ENCODE measurements around the gene NIT2.

NIT2 gene

DNA sequence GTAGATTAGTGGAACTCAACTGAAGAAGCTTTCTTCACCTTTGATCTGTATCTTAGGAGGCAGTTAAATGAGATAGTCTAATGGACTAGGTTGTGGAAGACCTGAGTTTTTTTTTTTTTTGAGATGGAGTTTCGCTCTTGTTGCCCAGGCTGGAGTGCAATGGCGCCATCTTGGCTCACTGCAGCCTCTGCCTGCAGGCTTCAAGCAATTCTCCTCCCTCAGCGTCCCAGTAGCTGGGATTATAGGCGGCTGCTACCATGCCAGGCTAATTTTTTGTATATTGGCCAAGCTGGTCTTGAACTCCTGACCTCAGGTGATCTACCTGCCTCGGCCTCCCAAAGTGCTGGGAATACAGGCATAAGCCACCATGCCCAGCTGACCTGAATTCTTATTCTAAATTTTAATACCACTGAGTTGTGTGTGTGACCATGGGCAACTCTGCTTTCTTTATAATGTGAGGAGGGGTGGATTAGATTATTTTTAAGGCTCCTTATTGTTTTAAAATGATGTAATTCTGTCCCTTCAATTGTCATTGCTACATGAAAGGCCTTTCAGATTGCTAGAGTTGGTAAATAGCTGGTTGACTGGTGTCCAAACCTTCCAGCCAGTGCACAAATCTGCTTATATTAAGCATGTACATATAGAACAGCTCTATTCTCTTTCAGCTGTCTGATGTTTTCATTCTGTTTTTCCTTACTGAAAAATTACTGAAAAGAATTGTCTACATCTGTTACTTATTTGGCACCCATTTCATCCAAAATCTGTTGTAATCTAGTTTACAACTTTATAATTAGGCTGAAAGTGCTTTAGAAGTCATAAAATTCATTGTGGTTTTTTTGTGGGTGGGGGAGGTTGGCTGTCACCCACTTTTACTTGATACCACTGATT lies 69.0 kb downstream of the NIT2 start:
- peaks cover 9% of the 10 kb centered on the region for H3K9me3 ChIP-seq (ENCODE audit: control insufficient read depth, low read length)
- WGBS, 2 experiments (ENCODE audit: insufficient coverage in 2 of 2): 48 to 52% methylated on average over 3 to 4 of the region's 5 CpGs
- peaks cover 6% of the 10 kb centered on the region for H3K4me1 ChIP-seq (ENCODE audit: control insufficient read depth, insufficient read depth, low read length, poor library complexity, severe bottlenecking)
- peaks cover 12% of the 10 kb centered on the region for H3K36me3 ChIP-seq (ENCODE audit: control insufficient read depth, insufficient read depth, low read length)
- peak overlapping the region; percentile 87 for H3K4me3 ChIP-seq (ENCODE audit: extremely low read depth, insufficient read depth, low read length, poor library complexity, severe bottlenecking)
- H3K27ac ChIP-seq (ENCODE audit: low read depth, low read length, severe bottlenecking): no peak overlapping the region

DNA sequence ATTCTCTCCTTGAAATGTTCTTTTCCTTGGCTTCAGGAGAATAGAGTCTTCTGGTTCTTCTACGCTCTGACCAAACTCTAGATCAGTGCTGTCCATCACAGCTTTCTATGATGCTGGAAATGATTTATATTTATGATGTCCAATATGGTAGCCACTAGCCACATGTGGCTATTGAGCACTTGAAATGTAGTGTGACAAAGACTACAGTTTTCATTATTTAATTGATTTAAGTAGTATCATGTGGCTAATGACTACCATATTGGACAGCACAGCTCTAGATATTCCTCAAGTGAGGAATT lies 69.6 kb downstream of the NIT2 start:
- peak overlapping the region; percentile 87 for H3K4me3 ChIP-seq (ENCODE audit: extremely low read depth, insufficient read depth, low read length, poor library complexity, severe bottlenecking)
- peaks cover 6% of the 10 kb centered on the region for H3K4me1 ChIP-seq (ENCODE audit: control insufficient read depth, insufficient read depth, low read length, poor library complexity, severe bottlenecking)
- no peak overlapping the region for H3K27ac ChIP-seq (ENCODE audit: low read depth, low read length, severe bottlenecking)
- peaks cover 9% of the 10 kb centered on the region for H3K9me3 ChIP-seq (ENCODE audit: control insufficient read depth, low read length)
- WGBS, 2 experiments (ENCODE audit: insufficient coverage in 2 of 2): no CpG with 5 or more reads among the region's 1 CpG
- H3K36me3 ChIP-seq (ENCODE audit: control insufficient read depth, insufficient read depth, low read length): peaks cover 16% of the 10 kb centered on the region

DNA sequence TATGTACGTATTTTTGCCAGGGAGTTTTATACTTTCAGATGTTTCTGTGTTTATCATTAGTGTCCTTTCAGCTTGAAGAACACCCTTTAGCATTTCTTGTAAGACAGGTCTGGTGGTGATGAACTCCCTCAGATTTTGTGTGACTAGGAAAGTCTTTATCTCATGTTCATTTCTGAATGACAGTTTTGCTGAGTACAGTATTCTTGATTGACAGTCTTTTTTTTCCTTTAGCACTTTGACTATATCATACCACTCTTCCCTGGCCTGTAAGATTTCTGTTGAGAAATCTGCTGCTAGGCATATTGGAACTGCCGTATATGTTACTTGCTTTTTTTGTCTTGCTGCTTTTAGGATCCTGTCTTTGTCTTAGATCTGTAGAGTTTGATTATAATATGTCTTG lies 72.6 kb downstream of the NIT2 start:
- no peak overlapping the region for H3K4me3 ChIP-seq (ENCODE audit: extremely low read depth, insufficient read depth, low read length, poor library complexity, severe bottlenecking)
- peaks cover 9% of the 10 kb centered on the region for H3K9me3 ChIP-seq (ENCODE audit: control insufficient read depth, low read length)
- H3K36me3 ChIP-seq (ENCODE audit: control insufficient read depth, insufficient read depth, low read length): peaks cover 29% of the 10 kb centered on the region
- H3K4me1 ChIP-seq (ENCODE audit: control insufficient read depth, insufficient read depth, low read length, poor library complexity, severe bottlenecking): no peaks in the 10 kb centered on the region
- 83 to 100% methylated on average over 1 of the region's 2 CpGs for WGBS, 2 experiments (ENCODE audit: insufficient coverage in 2 of 2)
- no peak overlapping the region for H3K27ac ChIP-seq (ENCODE audit: low read depth, low read length, severe bottlenecking)

DNA sequence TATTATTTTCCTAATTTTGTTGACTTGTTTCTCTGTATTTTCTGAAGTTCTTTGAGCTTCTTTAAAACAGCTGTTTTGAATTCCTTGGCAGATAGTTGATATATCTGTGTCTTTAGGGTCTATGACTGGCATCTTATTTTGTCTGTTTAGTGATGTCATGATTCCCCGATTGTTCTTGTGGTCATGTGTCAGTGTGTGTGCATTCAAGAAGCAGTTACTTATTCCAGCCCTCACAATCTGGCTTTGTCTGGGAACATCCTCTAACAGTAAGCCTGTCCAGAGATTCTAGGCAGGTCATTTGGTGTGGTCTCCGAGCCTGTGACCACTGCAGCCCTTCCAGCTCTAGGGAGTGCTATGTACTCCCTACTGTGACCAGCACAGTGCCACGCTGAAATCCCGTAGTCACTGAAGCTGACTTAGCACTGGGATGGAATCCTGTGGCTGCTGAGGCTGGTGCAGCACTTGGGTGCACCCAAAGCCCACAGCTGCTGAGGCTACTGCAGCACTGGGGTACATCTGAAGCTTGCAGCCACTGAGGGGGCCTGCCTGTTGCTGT lies 73.5 kb downstream of the NIT2 start:
- WGBS, 2 experiments (ENCODE audit: insufficient coverage in 2 of 2): 81 to 91% methylated on average over 3 of the region's 4 CpGs

More for the DNA sequence above, 73.5 kb downstream of the NIT2 start:
- H3K4me1 ChIP-seq (ENCODE audit: control insufficient read depth, insufficient read depth, low read length, poor library complexity, severe bottlenecking): no peaks in the 10 kb centered on the region
- no peak overlapping the region for H3K27ac ChIP-seq (ENCODE audit: low read depth, low read length, severe bottlenecking)
- H3K36me3 ChIP-seq (ENCODE audit: control insufficient read depth, insufficient read depth, low read length): peaks cover 29% of the 10 kb centered on the region
- H3K9me3 ChIP-seq (ENCODE audit: control insufficient read depth, low read length): peaks cover 9% of the 10 kb centered on the region
- H3K4me3 ChIP-seq (ENCODE audit: extremely low read depth, insufficient read depth, low read length, poor library complexity, severe bottlenecking): no peak overlapping the region

Data from mesodermal cell (in vitro differentiated cells).